ENCODE data around the gene TTLL6. TPM values are rescaled to one million over a fixed set of nuclear protein-coding genes. Genes with fewer than 3 reads are reported as not detected.

TTLL6 gene
- total RNA-seq, 4 donors from 2014 or later: 0.34 to 1.2 (median 0.89) TPM

DNA sequence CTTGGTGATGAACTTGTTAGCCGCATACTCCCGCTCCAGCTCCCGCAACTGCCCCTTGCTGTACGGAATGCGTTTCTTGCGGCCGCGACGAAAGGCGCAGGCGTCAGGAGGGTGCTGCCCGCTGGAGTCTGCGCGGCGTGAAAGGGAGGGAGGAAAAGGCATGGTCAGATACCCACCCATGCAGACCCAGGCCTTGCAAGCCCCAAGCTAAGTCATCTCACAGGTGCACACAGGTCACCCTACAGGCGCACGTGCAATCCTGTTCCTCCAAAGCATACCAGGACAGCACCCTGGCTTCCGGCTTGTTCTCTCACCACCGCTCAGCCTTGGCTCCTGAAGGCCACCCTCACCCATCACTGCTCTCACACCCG, 90.1 kb downstream of the TTLL6 start:
- WGBS, 2 donors: 15 to 17% methylated on average over 7 to 19 of the region's 20 CpGs
- no peaks in the 10 kb centered on the region for H3K36me3 ChIP-seq
- H3K4me3 ChIP-seq (replicated peaks in 1 of 3): no peak overlapping the region
- intact Hi-C loops (cut with DNase I): loop anchor here (5.0 to 10.0 kb wide), 2 partner anchors 65 to 158 kb away; no protein-coding TSS in a partner anchor
- peaks cover 7 to 39% of the 10 kb centered on the region in 2 donors for H3K4me1 ChIP-seq
- no peak overlapping the region for H3K27ac ChIP-seq
- H3K27me3 ChIP-seq: peaks cover 78% of the 10 kb centered on the region
- DNase-seq: no peak
- TF ChIP-seq CTCF (IDR thresholded peaks at IDR 0.05): no peak
- TF ChIP-seq POLR2A (IDR thresholded peaks at IDR 0.05): no peak
- H3K9me3 ChIP-seq: no peaks in the 10 kb centered on the region

GRCh38 chr17:48726114-48726915, 90.7 kb downstream of the TTLL6 start:
- no peak overlapping the region for H3K4me3 ChIP-seq (replicated peaks in 1 of 3)
- H3K27me3 ChIP-seq: peaks cover 77% of the 10 kb centered on the region
- H3K27ac ChIP-seq: no peak overlapping the region
- peaks cover 7 to 39% of the 10 kb centered on the region in 2 donors for H3K4me1 ChIP-seq
- no peaks in the 10 kb centered on the region for H3K9me3 ChIP-seq
- no peak for DNase-seq
- no peaks in the 10 kb centered on the region for H3K36me3 ChIP-seq
- WGBS, 2 donors: 15 to 17% methylated on average over 9 to 18 of the region's 20 CpGs
- TF ChIP-seq CTCF (IDR thresholded peaks at IDR 0.05): no peak
- intact Hi-C loops (cut with DNase I): loop anchor here (5.0 to 10.0 kb wide), 2 partner anchors 66 to 158 kb away; no protein-coding TSS in a partner anchor

DNA sequence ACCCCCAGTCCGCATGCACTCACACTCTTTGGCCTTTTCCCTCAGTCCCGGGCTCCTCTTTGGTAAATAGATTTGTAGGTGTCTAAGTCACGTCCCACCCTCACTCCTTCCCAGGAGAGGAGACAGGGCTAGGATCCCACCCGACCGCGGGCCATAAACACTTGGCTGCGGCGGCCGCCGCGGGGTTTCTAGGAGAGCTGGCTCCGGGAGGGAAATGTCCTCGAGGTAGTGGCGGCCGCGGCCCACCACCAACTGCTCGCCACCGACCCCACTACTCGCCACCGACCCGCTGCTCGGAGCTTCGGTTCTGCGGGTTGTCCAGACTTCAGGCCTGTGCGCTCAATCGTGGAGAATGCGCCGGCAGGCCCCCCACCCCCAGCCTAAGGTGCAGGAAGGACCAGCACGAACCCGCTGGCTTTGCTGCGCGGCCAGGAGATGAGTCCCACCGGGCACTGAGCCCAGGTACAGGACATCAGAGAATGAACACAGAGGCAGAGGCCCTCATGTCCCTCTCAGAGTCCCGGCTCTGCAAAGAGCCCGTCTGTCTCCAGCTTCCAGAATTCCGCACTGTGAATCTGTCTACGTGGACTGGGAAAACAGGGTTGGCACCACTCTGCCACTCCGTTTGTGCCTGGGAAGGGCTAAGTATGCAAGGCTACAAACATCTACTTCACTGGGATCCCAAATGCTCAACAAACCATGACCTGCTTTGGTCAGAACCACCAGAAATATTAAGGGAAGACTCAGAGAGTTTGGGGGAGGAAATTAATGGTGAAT, 91.6 kb downstream of the TTLL6 start:
- no peak for DNase-seq

DNA sequence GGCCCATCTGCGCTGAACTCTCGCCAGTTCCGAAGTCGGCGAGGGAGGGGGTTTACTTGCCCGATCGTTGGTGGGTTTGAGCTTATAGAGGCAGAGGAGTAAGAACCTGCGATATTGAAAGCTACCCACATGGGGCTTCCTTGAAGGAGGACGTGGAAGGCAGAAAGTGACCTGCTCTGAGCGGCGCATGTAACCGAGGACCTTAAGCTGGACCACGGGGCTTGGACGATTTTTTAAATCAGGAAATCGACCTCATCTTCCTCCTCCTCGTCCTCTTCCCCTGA, 92.1 kb downstream of the TTLL6 start:
- Histone ChIP-seq H3K9me3 (no peaks in the 10 kb centered on the region), H3K4me3 (replicated peaks in 1 of 3) (no peak overlapping the region), H3K4me1 (peaks cover 7 to 39% of the 10 kb centered on the region in 2 donors), H3K36me3 (no peaks in the 10 kb centered on the region), H3K27me3 (peaks cover 85% of the 10 kb centered on the region), H3K27ac (no peak overlapping the region)
- no peak for DNase-seq
- no peak for TF ChIP-seq CTCF (IDR thresholded peaks at IDR 0.05)
- no peak for TF ChIP-seq POLR2A (IDR thresholded peaks at IDR 0.05)
- intact Hi-C loops (cut with DNase I): loop anchor here (5.0 to 10.0 kb wide), 2 partner anchors 67 to 160 kb away; no protein-coding TSS in a partner anchor
- WGBS, 2 donors: 3 to 5% methylated on average over 15 to 16 of the region's 16 CpGs

More for the DNA sequence above, 91.6 kb downstream of the TTLL6 start:
- no peak overlapping the region for H3K27ac ChIP-seq
- H3K36me3 ChIP-seq: no peaks in the 10 kb centered on the region
- H3K9me3 ChIP-seq: no peaks in the 10 kb centered on the region
- intact Hi-C loops (cut with DNase I): loop anchor here (5.0 to 10.0 kb wide), 2 partner anchors 67 to 159 kb away; no protein-coding TSS in a partner anchor
- H3K27me3 ChIP-seq: peaks cover 81% of the 10 kb centered on the region
- TF ChIP-seq POLR2A (IDR thresholded peaks at IDR 0.05) (no peak), CTCF (IDR thresholded peaks at IDR 0.05) (no peak)
- 5 to 7% methylated on average over 21 to 28 of the region's 38 CpGs for WGBS, 2 donors
- peaks cover 7 to 39% of the 10 kb centered on the region in 2 donors for H3K4me1 ChIP-seq
- no peak overlapping the region for H3K4me3 ChIP-seq (replicated peaks in 1 of 3)

Measured in thyroid gland (tissue), 4 donors.